ENCODE measurements around the gene ARL14.

GRCh38 chr3:160698599-160699195, 21.7 kb downstream of the ARL14 start:
- TF ChIP-seq CTCF (conservative IDR thresholded peaks at IDR 0.05 in 1 of 2, IDR thresholded peaks at IDR 0.05 in 1 of 2; ENCODE audit: extremely low read depth in 1 of 2, insufficient read depth in 1 of 2, low read depth in 1 of 2, low read length in 2 of 2) (no peak), EZH2 (IDR thresholded peaks at IDR 0.05; ENCODE audit: borderline replicate concordance, low read length) (no peak)
